ENCODE data around the gene TMEM54.
A peak's percentile ranks its signal among the peaks of the same experiment; 100 is the strongest.

The TMEM54 gene

GRCh38 chr1:32897082-32898049, 3.8 kb downstream of the TMEM54 start:
- Histone ChIP-seq H3K27ac (ENCODE audit: low read depth, low read length) (no peak overlapping the region), H3K36me3 (ENCODE audit: control insufficient read depth, insufficient read depth, low read length) (no peaks in the 10 kb centered on the region), H3K4me3 (ENCODE audit: low read length) (no peak overlapping the region), H3K4me1 (ENCODE audit: control insufficient read depth, insufficient read depth, low read length) (peaks cover 2% of the 10 kb centered on the region), H3K9ac (ENCODE audit: low read length) (no peak overlapping the region), H3K27me3 (ENCODE audit: control insufficient read depth, insufficient read depth, low read length) (peaks cover 4% of the 10 kb centered on the region)

GRCh38 chr1:32896451-32896850, 4.7 kb downstream of the TMEM54 start:
- H3K27me3 ChIP-seq (ENCODE audit: control insufficient read depth, insufficient read depth, low read length): peaks cover 8% of the 10 kb centered on the region

DNA sequence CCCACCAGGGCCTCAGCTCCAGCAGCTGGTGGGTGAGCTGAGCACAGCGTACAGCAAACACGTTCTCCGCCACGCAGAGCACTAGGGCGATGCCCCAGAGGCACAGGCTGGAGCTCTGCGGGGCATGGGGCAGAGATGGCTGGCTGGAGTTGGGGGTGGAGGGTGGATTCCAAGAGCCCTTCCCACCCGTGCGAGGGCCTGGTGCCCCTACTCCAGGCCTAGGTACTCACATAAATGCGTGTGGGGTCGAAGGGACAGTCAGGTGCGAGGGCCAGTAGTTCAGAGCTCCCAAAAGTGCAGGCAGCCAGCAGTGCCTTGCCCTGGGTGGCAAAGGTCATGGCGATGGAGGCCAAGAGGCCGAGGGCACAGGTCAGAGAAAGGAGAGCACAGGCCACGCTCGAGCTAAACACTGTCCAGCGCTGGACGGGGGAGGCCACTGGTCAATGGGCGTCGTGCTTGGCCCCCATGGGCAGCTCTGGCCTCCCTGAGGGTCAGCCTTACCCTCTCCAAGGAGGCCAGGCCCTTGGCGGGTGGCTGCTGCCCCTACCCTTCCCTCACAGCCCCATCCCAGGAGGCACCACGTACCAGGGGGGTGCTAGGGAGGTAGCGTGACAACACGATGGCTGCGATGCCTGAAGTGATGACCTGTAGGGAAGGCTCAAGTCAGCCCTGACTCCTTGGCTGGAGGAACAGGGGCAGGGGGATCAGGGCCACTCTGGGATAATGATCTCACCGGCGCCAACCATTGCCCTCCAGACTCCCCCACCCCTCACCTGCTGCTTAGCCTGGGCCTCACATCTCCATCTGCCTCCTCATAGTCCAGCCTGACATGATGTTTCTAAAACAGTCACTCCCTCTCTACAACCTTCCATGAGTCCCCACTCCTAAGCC, 5.6 kb downstream of the TMEM54 start:
- Histone ChIP-seq H3K9ac (ENCODE audit: low read length) (no peak overlapping the region), H3K36me3 (ENCODE audit: control insufficient read depth, insufficient read depth, low read length) (no peaks in the 10 kb centered on the region), H3K4me1 (ENCODE audit: control insufficient read depth, insufficient read depth, low read length) (peaks cover 2% of the 10 kb centered on the region), H3K27me3 (ENCODE audit: control insufficient read depth, insufficient read depth, low read length) (peaks cover 11% of the 10 kb centered on the region), H3K27ac (ENCODE audit: low read depth, low read length) (no peak overlapping the region), H3K4me3 (ENCODE audit: low read length) (no peak overlapping the region)

More at GRCh38 chr1:32896451-32896850, 4.7 kb downstream of the TMEM54 start:
- Histone ChIP-seq H3K27ac (ENCODE audit: low read depth, low read length) (no peak overlapping the region), H3K9ac (ENCODE audit: low read length) (no peak overlapping the region), H3K36me3 (ENCODE audit: control insufficient read depth, insufficient read depth, low read length) (no peaks in the 10 kb centered on the region), H3K4me3 (ENCODE audit: low read length) (no peak overlapping the region), H3K4me1 (ENCODE audit: control insufficient read depth, insufficient read depth, low read length) (peaks cover 2% of the 10 kb centered on the region)

DNA sequence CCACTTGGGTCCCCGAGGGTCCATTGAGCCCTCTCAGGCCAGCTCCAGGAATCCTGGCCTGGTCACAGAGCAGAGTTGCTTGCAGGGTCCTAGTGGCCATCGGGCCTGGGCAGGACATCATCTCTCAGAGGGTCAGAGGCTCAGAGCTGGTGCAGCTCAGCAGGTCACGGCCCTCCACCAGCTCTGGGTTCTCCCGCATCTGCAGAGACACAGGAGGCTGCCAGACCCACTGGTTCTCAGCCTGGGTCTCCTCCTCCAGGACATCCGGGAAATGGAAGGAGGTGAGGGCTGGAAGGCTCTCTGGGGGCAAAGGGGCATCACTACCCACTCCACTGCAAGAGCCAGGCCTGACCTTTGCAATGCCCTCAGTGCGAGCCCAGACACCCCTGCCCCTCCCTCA, 6.5 kb downstream of the TMEM54 start:
- peaks cover 11% of the 10 kb centered on the region for H3K27me3 ChIP-seq (ENCODE audit: control insufficient read depth, insufficient read depth, low read length)
- H3K36me3 ChIP-seq (ENCODE audit: control insufficient read depth, insufficient read depth, low read length): no peaks in the 10 kb centered on the region
- no peak overlapping the region for H3K27ac ChIP-seq (ENCODE audit: low read depth, low read length)
- peaks cover 2% of the 10 kb centered on the region for H3K4me1 ChIP-seq (ENCODE audit: control insufficient read depth, insufficient read depth, low read length)
- no peak overlapping the region for H3K4me3 ChIP-seq (ENCODE audit: low read length)
- no peak overlapping the region for H3K9ac ChIP-seq (ENCODE audit: low read length)

- peaks cover 11% of the 10 kb centered on the region for H3K27me3 ChIP-seq (ENCODE audit: control insufficient read depth, insufficient read depth, low read length)
- no peaks in the 10 kb centered on the region for H3K36me3 ChIP-seq (ENCODE audit: control insufficient read depth, insufficient read depth, low read length)
- H3K4me1 ChIP-seq (ENCODE audit: control insufficient read depth, insufficient read depth, low read length): peaks cover 2% of the 10 kb centered on the region
- H3K9ac ChIP-seq (ENCODE audit: low read length): no peak overlapping the region
- no peak overlapping the region for H3K27ac ChIP-seq (ENCODE audit: low read depth, low read length)
- no peak overlapping the region for H3K4me3 ChIP-seq (ENCODE audit: low read length)
Measured at GRCh38 chr1:32894019-32894600, 7.1 kb downstream of the TMEM54 start.

- Histone ChIP-seq H3K4me3 (ENCODE audit: low read length) (peak overlapping the region; percentile 49), H3K4me1 (ENCODE audit: control insufficient read depth, insufficient read depth, low read length) (peaks cover 2% of the 10 kb centered on the region), H3K27ac (ENCODE audit: low read depth, low read length) (no peak overlapping the region), H3K36me3 (ENCODE audit: control insufficient read depth, insufficient read depth, low read length) (no peaks in the 10 kb centered on the region), H3K9ac (ENCODE audit: low read length) (no peak overlapping the region), H3K27me3 (ENCODE audit: control insufficient read depth, insufficient read depth, low read length) (peaks cover 13% of the 10 kb centered on the region)
Measured at GRCh38 chr1:32893198-32894018, 7.8 kb downstream of the TMEM54 start.

DNA sequence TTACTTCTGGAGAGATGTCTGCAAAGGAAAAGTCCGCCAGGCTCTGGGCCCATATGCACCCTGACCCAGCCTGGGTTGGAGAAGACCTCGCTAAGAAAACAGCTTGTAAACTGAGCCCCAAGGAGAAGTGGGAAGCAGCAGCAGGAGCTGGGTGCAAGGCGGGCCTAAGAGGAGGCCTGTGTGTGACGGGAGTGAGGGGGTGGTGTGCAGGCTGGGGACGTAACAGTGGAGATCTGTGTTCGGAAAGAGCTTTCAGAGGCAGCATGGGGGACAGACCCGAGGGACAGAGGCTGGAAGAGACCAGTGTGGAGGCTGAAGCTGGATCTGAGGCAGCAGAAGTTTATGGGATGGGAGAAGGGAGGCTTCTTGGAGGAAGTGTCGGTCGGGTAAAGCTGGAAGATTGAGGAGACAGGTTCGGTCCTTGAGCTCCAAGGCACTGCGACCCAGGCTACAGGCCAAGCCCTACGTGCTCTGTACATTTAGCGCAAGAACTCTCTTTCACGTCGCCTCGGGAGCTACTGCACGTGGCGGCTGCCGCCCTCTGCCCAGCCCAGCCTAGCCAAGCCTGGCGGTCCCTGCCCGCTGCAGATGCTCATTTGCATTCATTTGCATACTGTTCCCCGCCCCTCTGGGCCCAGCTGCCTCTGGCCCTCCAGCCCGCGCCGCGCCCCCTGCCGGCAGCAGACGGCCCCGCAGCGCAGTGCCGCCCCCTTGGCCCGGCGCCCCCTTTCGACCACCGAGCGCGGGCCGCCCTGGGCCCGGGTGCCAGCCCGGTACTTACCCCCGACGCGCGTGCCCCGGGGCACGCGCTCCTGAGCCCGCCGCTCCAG, 8.6 kb downstream of the TMEM54 start:
- no peak overlapping the region for H3K9ac ChIP-seq (ENCODE audit: low read length)
- no peaks in the 10 kb centered on the region for H3K36me3 ChIP-seq (ENCODE audit: control insufficient read depth, insufficient read depth, low read length)
- H3K27me3 ChIP-seq (ENCODE audit: control insufficient read depth, insufficient read depth, low read length): peaks cover 15% of the 10 kb centered on the region
- no peak overlapping the region for H3K27ac ChIP-seq (ENCODE audit: low read depth, low read length)
- peaks cover 2% of the 10 kb centered on the region for H3K4me1 ChIP-seq (ENCODE audit: control insufficient read depth, insufficient read depth, low read length)
- peak overlapping the region; percentile 49 for H3K4me3 ChIP-seq (ENCODE audit: low read length)

- no peak overlapping the region for H3K4me3 ChIP-seq (ENCODE audit: low read length)
- H3K9ac ChIP-seq (ENCODE audit: low read length): no peak overlapping the region
- peaks cover 2% of the 10 kb centered on the region for H3K4me1 ChIP-seq (ENCODE audit: control insufficient read depth, insufficient read depth, low read length)
- no peak overlapping the region for H3K27ac ChIP-seq (ENCODE audit: low read depth, low read length)
- H3K36me3 ChIP-seq (ENCODE audit: control insufficient read depth, insufficient read depth, low read length): no peaks in the 10 kb centered on the region
- H3K27me3 ChIP-seq (ENCODE audit: control insufficient read depth, insufficient read depth, low read length): peaks cover 19% of the 10 kb centered on the region
Measured at GRCh38 chr1:32891630-32892029, 9.6 kb downstream of the TMEM54 start.

GRCh38 chr1:32891241-32891570, 10.0 kb downstream of the TMEM54 start:
- Histone ChIP-seq H3K9ac (ENCODE audit: low read length) (no peak overlapping the region), H3K4me3 (ENCODE audit: low read length) (no peak overlapping the region), H3K36me3 (ENCODE audit: control insufficient read depth, insufficient read depth, low read length) (no peaks in the 10 kb centered on the region), H3K27me3 (ENCODE audit: control insufficient read depth, insufficient read depth, low read length) (peaks cover 19% of the 10 kb centered on the region), H3K27ac (ENCODE audit: low read depth, low read length) (no peak overlapping the region), H3K4me1 (ENCODE audit: control insufficient read depth, insufficient read depth, low read length) (peaks cover 2% of the 10 kb centered on the region)

GRCh38 chr1:32890516-32891240, 10.5 kb downstream of the TMEM54 start:
- H3K27ac ChIP-seq (ENCODE audit: low read depth, low read length): no peak overlapping the region
- peaks cover 2% of the 10 kb centered on the region for H3K4me1 ChIP-seq (ENCODE audit: control insufficient read depth, insufficient read depth, low read length)
- no peak overlapping the region for H3K4me3 ChIP-seq (ENCODE audit: low read length)
- no peaks in the 10 kb centered on the region for H3K36me3 ChIP-seq (ENCODE audit: control insufficient read depth, insufficient read depth, low read length)
- no peak overlapping the region for H3K9ac ChIP-seq (ENCODE audit: low read length)
- peaks cover 22% of the 10 kb centered on the region for H3K27me3 ChIP-seq (ENCODE audit: control insufficient read depth, insufficient read depth, low read length)

All from rectal smooth muscle tissue (tissue), 1 donor.